GM19328 (cell line): ENCODE data around the gene G6PC3.
"Not testable (repeated sequence)": the region's sequence is repeated elsewhere in the genome, so short reads cannot be mapped to it uniquely, and the experiment has no call there.

Source experiments
- ATAC-seq: cut with Tn5 transposase; IDR thresholded peaks from one replicate; pipeline ENCODE4 v1.9.1; 2021; ENCODE audit warnings: mild to moderate bottlenecking, moderate library complexity; ENCODE audit not compliant: unreplicated experiment

G6PC3 gene

GRCh38 chr17:44070455-44071197, at the start of gene G6PC3:
G6PC3 (plus strand) TSS chr17:44070735; CDS start chr17:44070966, 231 bp downstream.
- ATAC-seq, result peak; percentile 56

GRCh38 chr17:44021227-44021626, 49.3 kb upstream of the G6PC3 start:
- not testable (repeated sequence) for ATAC-seq

GRCh38 chr17:44022246-44022645, 48.3 kb upstream of the G6PC3 start:
- ATAC-seq, result no peak

- no peak for ATAC-seq
Measured at GRCh38 chr17:44023545-44024270, 46.8 kb upstream of the G6PC3 start.

GRCh38 chr17:44024271-44024663, 46.3 kb upstream of the G6PC3 start:
- no peak for ATAC-seq

GRCh38 chr17:44024853-44025252, 45.7 kb upstream of the G6PC3 start:
- ATAC-seq, result no peak

- no peak for ATAC-seq
Measured at GRCh38 chr17:44029736-44030135, 40.8 kb upstream of the G6PC3 start.

- ATAC-seq, result no peak
Measured at GRCh38 chr17:44030482-44030881, 40.1 kb upstream of the G6PC3 start.

- no peak for ATAC-seq
Measured at GRCh38 chr17:44033861-44034408, 36.6 kb upstream of the G6PC3 start.

- not testable (repeated sequence) for ATAC-seq
Measured at GRCh38 chr17:44034688-44035087, 35.8 kb upstream of the G6PC3 start.

- ATAC-seq, result no peak
Measured at GRCh38 chr17:44037471-44037870, 33.1 kb upstream of the G6PC3 start.

GRCh38 chr17:44038604-44039011, 31.9 kb upstream of the G6PC3 start:
- ATAC-seq, result no peak

GRCh38 chr17:44039829-44040635, 30.5 kb upstream of the G6PC3 start:
- ATAC-seq, result no peak

GRCh38 chr17:44043272-44043696, 27.3 kb upstream of the G6PC3 start:
- no peak for ATAC-seq

- no peak for ATAC-seq
Measured at GRCh38 chr17:44044071-44044470, 26.5 kb upstream of the G6PC3 start.

GRCh38 chr17:44045486-44045885, 25.0 kb upstream of the G6PC3 start:
- no peak for ATAC-seq

GRCh38 chr17:44046893-44047292, 23.6 kb upstream of the G6PC3 start:
- not testable (repeated sequence) for ATAC-seq

- ATAC-seq, result no peak
Measured at GRCh38 chr17:44049294-44050060, 21.1 kb upstream of the G6PC3 start.

- no peak for ATAC-seq
Measured at GRCh38 chr17:44053125-44053872, 17.2 kb upstream of the G6PC3 start.
